HG03097 (cell line): Measurements from ENCODE around the gene PRKN.

ENCODE experiments used
- ATAC-seq: cut with Tn5 transposase; IDR thresholded peaks from one replicate; pipeline ENCODE4 v1.9.1; 2021; ENCODE audit not compliant: unreplicated experiment, low FRiP score

PRKN gene

DNA sequence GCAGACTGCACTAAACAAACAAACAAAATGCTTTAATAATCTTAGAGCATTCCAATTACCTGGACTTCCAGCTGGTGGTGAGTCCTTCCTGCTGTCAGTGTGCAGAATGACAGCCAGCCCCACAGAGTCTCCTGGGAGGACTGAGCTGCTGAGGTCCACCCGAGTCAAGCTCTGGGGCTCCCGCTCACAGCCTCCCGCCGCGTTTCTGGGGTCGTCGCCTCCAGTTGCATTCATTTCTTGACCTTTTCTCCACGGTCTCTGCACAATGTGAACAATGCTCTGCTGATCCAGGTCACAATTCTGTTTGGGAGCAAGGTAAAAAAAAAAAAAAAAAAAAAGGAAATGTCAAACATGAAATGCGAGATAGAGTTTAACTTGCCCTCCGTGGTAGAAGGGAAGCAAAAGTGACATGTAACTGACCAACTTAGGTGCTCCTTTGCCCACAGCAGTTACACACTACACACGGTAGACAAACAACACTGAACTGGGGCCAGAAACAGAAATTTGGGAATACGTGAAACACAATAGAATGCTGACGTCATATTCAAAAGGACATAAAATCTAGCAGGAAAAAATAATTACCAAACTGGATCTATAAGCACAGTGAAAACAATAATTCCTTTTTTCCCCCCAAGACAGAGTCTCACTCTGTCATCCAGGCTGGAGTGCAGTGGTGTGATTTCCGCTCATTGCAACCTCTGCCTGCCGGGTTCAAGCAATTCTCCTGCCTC, 464.9 kb downstream of the PRKN start:
- no peak for ATAC-seq

DNA sequence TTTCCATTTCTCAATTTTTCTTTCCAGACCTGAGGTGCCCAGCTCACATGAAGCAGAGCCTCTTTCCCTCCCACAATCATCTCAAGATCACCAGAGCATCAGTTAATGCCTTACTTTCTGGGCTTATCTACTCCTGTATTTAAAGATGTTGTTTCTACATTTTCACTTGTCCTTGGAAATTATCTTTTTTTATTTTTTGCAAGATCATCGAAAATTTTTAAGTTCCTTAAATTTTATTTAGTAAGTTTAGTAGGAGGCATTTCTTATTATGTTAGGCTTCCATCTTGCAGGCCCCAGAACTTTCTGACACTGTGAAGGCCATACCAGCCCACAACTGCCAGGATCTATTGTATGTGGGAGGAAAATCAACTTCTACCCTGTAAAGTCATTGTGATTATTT, 466.0 kb downstream of the PRKN start:
- no peak for ATAC-seq

DNA sequence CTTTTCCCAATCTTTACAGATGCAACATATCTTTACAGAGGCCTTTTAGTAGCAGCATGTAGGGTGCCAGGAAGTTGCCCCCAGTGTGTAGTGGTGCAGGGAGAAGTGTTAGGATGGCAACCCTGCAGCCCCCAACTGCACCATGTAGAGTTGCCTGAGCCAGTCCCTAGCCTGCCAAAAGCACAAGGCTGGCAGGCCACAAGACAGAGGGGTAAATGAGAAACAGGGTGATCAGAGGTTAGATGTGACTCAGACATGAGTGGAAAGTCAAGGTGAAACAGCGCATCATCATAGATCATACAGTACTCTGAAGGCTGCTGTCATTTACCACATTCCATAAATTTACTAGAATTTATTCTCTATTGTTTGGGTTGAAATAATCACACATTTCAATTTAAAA, 467.5 kb downstream of the PRKN start:
- ATAC-seq: no peak

DNA sequence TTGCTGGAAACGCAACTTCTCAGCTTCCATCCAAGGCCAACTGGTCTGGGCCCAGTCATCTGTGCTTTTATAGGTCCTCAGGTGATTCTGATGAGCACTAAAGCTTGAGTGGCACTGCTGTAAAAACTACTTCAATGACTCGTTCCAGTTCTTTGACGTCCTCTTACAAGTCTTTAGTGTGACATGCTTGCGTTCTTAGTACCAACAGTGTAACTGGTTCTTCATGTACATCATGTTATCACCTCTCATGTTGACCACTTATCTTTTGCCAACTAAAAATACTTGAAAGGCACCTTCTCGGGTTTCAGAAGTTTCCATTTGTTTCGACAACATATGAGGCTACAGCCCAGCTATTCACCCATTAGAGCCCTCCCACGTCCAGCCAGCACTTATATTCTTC, 468.9 kb downstream of the PRKN start:
- no peak for ATAC-seq

DNA sequence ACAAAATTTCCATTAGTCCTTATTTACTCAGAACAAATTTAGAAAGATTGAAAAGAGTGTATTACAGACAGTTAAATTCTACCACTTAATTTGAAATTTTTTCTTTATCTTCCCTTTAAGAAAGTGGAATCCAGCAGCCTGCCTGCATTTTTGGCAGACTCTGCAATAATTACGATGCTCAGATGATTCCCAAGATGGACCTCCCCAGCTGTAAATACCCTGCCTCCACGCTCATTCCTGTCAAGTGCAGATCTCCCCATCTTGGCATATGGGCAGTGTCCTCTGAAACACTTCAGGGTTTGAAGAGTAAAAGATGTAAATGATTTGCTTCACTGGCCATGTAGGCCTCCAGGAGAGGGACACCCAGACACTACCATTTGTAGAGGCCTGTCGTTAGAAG, 471.2 kb downstream of the PRKN start:
- ATAC-seq: no peak

DNA sequence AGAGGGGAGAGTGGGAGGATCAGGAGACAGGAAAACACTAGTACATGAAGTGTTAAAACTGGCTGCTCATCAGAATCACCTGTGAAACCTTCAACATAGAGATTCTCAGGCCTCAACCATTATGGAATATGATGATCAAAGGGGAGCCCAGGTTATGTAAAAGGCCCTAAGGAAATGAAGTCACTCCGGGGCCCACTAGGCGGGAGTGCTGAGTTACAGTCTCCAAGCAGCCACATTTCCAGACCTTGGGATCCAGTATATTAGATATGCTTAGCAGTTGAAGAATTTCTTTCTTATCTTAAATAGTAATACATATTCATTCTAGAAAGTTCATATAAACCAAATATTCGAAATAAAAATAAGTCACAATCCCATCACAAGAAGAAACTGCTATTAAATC, 476.3 kb downstream of the PRKN start:
- no peak for ATAC-seq

DNA sequence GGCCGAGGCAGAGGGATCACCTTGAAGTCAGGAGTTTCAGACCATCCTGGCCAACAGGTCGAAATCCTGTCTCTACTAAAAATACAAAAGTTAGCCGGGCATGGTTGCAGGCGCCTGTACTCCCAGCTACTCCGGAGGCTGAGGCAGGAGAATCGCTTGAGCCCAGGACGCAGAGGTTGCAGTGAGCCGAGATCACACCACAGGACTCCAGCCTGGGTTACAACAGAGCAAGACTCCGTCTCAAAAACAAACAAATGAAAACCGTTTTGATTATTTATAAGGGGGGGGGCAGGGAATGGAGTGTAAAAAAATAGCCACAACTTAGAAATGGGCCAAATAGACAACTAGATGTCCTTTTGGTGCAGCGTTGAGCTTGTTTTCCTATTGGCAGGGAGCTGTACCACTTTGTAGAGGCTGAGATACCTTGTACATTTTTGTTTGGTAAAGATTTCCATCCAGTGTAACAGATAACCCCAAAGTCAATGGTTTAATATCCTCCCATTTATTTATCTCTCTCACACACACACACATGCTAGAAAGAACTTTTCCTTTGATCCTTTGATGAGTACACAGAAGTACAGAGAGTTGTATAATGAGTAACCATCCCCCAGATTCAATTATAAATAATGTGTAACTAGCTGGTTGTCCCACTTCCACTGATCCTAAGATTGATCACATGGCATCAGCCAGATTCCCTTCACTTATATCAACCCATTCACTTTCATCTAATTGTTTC, 477.5 kb downstream of the PRKN start:
- ATAC-seq: no peak

DNA sequence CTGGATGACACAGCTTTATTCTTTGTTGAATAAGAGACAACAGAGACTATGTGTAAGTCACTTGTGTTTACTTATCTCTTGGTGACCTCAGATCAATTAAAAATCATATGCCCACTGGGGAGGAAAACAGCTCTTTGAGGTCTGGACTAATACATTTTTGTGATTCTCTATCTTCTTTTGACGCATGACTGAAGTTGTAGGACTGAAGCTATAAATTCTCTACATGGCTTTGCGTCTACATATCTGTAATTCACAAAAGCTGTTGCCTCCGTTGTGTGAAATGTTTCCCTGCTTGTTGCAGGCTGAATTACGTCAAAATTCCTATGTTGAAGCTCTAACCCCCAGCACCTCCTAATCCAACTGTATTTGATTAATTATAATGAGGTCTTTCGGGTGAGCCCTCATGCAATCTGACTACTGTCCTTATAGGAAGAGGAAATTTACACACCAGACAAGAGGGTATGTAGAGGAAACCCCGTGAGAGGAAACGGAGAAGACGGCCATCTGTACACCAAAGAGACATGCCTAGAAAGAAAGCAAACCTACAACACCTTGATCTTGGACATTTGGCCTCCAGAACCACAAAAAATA, 481.6 kb downstream of the PRKN start:
- ATAC-seq: no peak

DNA sequence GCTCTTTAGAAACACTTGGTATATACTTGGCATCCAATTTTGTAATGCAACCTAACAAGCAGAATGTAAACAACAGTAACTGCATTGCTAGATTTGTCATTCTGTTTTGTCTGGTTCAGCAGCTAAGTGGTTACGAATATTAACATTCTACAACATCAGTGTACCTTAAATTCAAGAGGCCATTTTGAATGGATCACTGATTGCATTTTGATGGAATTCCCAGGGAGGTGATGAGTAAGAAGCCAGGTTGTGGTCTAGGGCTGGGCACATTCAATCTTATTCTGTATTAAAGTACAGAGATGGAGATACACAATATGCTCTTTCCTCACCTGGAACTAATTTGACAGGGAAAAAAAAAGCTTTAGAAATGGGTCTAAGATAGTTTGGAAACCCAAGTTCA, 483.5 kb downstream of the PRKN start:
- no peak for ATAC-seq

DNA sequence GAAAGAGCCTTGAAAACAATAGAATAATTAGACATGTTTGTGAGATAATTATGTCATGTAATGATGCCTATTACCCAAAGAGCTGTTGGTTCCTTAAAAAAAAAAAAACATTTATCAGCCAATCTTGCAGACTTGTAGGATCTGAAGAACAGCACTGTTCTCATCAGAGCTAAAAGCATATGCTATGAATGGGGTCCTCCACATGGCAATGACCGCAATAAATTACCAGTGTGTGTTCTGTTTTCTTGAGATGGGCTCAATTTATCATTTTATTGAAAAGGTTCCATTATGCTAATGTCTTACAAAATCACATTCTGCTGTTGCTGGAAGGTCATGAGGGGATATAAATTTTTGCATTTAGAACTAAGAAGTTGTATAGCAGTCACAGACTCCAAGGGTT, 484.7 kb downstream of the PRKN start:
- ATAC-seq: no peak

DNA sequence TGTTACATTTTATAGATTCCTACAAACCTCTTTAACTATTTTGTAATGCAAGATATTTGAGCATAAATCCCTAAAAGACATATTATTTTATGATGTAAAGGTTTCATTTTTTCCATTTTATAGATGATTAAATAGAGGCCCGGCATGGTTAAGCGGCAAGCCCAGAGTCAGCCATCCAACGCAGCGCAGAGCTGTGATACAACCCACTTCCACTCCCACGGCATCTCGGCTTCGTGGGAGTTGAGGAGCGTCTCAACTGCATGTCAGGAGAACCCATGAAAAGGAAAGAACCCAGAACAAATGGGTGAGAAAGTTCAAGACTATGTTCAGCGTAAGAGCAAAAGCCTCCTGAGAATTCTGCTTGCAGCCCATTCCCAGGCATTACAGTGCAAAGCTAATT, 488.2 kb downstream of the PRKN start:
- ATAC-seq: no peak

DNA sequence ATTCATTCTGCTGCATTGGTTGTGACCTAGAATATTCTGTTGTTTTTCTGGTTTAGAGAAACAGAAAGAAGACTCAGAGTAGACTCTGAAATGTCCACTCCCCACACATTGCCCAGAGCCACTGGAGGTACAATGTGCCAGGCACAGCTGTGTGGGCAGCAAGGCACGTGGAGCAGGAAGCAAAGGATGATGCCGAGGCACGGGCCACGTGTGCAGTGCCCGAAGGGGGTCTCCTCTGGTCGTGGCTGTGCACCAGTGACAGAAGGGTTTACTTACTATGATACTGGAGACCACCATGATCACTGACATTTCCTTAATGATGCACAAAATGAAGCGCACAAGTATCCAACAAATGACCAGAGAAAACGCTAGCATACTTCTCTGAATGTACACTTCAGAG, 488.9 kb downstream of the PRKN start:
- no peak for ATAC-seq

DNA sequence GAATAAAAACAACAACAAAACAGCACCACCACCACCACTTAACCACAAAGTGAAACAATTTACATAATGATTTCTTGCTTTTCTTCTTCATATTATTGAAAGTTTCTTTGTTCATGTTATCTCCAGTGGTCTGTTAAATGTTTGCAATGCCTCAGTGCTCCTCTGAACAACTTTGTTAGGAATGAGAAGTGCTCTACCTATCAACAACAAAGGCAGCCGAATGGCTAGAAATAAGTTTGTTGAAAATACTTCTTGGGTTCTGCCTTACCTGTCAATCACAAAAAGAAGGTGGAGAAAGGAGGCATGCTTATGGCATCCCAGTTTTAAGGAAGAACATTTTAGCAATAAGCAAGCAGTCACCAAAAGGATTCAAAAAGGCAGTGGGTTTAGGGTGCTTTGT, 490.2 kb downstream of the PRKN start:
- no peak for ATAC-seq

DNA sequence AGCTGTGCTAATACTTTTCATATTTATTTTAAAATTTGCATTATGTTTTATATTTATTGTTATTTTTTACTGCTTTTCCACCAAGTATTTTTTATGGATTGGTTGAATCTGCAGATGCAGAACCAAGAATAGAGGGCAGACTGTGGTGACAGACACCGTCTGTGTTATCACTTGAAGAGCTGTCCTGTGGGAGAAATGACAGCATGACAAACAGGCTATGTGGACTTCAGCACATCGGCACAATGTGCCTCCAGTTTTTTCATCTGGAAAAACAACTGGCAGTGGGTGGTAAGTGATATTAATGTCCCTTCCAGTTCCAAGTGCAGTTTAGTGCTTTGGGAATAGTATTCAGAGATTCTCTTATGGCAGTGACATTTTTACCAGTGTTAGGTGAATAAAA, 492.9 kb downstream of the PRKN start:
- no peak for ATAC-seq

DNA sequence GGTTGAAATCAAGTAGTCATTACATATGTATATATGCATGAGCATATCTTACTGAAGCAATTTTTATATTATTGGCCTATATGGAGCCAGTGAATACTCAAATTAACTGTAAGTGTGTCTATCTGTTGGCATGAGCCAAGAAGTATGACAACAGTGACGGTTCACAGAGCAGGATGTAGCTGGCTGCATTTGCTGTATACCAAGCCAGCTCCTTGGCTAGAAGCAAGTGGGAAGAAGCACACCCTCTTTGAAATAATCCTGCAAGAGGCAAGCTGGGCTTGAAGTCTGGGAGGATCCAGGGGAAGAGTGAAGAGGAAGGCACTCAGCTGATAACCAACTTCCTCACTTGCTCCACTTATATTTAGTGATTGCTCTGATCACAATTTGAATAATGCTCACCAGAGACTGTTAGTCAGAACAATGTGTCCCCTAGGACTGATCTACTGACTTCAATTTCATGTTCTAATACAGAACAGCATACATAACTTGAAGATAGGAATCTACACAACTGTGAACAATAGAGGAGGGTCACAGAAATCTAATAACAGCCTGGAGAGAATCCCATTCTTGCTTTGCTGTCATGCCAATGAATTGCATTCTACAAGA, 497.3 kb downstream of the PRKN start:
- no peak for ATAC-seq

DNA sequence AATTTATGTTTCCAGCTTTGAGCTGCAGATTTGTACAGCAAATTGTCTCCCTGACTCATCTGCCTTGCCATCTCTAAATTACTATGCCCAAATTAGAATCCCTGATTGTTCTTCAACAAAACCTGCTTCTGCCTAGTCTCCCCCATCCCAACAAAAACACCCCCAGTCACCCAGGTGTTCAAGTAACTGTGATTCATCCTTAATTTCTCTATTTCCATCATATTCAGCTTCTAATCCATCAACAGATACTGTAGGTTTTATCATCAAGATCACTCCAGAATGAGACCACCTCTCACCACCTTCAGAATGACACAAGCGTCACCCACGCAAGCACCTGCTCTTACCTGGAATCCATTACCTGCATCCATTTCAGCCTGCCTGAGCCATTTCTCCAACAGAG, 498.5 kb downstream of the PRKN start:
- ATAC-seq: no peak

DNA sequence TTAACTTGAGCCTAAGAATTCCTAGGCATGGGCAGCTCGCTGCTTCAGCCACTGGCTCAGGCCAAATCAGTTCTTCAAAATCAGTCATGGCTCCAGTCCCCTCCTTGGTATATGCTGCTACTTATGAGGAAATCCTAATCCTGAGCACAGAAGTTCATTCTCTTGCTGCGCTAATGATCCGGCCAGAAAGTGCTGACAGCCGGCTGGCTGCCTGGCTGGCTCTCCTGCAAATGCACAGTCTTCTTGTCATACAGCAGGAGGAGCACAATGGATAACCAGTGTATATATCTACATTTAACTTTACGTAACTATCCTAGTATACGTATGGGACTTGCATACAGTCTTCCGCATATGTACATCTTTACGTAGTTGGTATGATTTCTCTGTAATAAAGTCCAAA, 500.8 kb downstream of the PRKN start:
- no peak for ATAC-seq

DNA sequence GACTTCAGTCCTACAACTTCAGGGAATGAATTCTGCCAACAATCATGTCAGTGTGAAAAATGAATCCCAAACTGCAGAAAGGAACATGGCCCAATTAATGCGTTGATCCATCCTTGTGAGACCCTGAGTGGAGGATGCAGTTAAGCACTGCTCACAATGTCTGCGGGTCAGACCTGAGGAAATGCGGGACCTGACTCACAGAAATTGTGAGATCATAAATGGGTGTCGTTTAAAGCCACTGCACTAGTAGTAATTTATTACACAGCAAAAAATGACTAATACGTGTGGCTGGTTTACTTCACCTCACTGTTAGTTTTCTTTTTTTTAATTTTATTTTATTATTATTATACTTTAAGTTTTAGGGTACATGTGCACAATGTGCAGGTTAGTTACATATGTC, 505.0 kb downstream of the PRKN start:
- ATAC-seq: no peak

DNA sequence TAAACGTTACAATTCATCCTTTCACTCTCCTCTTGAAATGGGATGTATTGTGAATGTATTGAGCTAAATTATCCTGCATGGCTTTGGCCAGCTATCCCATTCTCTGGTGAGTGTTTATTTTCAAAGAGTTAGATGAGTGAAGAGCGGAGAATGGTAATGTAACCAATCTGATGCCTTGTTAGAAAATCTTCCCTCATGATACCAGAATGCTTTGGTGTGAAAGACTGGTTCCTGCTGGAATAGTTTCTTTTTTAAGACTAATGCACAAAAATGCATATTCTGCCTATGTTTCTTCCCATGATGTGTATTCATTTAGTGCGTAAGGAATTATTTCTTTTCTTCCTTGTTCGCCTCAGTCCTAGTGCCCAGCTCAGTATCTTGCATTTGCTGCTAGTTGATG, 506.7 kb downstream of the PRKN start:
- ATAC-seq: no peak

DNA sequence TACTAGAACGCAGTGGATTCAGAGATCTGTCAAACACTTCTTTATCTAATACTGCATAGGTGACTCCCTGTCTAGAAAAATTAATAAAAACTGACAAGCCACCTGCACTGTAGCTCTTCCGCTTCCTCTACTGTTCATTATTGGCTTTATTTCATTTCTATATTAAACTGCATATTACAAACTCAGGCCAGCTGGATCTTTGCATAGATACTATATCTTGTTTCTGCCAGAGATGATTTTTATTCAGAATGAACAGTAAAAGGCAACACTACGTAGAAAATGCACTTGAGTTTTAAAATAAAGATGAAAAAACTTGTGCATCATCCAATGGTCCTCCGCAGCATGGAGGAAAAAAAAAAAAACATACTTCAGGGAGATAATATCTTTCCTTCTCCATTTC, 508.3 kb downstream of the PRKN start:
- no peak for ATAC-seq

DNA sequence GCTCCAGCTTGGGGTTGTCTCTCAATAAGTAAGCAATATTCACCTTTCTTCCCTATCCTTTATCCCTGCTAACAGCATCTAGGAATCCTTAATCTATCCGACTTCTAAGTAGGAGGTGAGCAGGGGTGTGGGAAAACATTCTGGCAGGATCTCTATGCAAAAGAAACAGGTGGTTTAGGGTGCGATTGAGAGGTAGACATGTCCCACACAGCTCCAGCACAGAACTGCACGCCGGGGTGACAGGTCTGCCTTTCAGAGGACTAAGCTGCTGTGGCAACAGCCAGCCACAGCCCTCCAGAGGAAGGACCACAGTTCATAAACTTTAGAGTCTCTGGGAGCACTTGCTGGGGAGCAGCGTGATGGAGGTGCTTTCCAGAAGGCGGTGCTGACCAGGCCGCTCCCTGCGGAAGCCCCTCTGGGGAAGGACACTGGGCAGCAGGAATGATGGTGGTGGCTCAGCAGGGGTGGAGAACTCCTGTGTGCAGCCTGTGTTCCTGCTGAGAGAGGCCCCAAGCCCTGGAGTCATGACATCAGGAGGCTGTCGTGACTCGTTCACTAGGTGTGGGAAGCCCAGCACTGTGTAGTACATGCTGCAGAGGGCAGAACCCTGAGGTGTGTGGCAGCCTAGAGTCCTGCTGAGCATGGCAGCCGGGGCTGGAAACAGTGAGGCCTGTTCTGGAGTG, 509.6 kb downstream of the PRKN start:
- ATAC-seq: no peak
